ENCODE measurements around the gene ZNF609.

ZNF609 gene

DNA sequence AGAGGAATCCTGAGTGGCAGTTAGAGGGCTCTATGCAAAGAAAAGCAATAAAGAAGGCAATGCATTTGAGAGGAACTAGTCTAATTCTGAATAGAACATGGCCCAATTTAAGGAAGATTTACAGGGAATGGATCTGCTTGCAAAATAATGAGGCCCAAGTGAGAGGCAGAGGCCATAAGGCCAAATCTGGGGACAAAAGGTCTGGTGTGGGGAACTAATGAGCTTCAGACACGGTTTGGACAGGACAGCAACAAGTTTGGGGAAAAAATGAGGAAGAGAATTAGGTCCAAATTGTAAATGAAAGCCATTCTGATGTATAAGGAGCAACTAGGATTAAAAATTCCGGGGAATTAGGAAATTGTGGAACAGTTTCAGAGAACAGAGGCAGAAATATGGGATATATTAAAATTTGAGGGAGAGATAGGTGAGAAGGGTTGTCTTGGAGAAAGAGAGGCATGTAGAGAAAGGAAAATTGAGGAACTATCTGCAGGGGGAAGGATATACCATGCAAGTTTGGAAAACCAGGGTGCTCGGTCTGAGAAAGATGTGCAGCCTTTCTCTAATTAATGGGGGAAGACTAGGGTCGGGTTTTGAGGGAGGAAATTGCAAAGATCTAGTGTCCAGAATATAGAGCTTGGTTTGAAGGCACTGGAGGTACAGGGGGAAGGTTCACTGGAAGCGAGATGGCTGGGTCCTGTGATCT is 241.3 kb downstream of the ZNF609 start:
- no peak for DNase-seq

DNA sequence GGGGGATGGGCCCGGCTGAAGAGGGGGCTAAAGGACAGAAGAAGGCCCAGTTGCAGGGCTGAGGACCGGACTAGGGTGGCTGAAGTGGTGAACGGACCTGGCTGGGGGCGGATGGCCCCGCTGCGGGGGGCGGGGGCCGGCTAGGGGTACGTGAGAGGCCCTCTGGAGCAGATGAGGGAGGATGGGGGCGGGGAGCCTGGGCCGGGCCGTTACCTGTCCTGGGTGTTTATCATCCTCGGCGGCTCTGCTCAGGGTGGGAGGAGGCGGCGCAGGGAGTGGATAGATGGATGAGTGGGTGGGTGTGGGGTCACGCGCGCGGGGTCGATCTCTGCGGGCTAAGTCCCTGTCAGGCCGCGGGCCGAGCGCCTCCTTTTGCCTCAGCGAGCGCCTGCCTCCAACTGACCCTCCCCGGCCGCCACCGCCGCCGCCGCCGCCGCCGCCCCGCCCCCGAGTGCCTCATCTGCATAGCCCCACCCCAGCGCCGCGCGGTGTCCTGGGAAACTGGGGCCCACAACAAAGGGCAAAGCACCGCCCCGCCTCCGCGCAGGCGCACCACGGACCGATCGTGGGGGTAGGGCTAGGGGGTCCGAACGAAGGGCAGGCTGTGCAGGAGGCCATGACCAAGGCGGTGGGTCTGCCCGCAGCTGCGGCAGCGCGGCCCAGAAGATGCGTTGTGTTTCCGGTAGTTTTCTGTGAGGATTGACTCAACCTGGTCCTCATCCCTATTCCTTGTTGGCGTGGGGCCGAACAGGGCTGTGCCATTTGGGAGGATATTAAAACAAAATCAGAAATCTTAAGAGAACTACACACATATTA is 242.6 kb downstream of the ZNF609 start:
- DNase-seq: peak; percentile 99

DNA sequence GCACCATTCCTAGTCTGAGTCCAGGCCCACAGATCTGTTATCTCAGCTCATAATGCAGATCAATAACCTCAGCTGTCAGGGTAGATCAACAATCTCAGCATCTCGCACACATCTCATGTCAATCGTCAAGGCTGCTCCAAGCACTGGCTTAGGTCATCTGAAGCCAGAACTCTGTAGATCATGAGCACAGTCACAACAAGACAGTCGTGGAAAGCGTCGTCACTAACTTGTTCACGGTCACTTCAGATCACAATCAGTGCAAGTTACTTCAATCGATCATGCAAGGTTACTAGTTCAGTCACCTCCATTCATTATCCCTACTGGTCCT is 243.2 kb downstream of the ZNF609 start:
- DNase-seq: no peak

DNA sequence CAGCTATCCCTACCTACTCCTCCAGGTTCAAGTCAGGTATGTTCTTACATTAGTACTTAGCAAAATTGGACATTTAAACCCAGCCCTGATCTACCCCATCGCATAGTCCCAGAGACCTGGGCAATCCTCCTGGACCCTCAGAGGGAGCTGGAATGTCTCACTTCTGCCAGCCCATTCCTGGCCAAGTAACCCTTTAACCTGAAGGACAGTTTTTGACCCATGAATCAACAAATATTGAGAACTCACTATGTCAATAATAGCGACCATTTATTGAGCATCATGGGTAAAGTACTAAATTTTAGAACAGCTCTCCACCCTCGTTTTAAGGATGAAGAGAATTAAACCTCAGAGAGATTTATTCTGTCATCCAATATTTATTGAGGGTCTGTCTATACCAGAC is 244.6 kb downstream of the ZNF609 start:
- DNase-seq: no peak

GRCh38 chr15:64706011-64706911 is 245.9 kb downstream of the ZNF609 start:
- DNase-seq: no peak

DNA sequence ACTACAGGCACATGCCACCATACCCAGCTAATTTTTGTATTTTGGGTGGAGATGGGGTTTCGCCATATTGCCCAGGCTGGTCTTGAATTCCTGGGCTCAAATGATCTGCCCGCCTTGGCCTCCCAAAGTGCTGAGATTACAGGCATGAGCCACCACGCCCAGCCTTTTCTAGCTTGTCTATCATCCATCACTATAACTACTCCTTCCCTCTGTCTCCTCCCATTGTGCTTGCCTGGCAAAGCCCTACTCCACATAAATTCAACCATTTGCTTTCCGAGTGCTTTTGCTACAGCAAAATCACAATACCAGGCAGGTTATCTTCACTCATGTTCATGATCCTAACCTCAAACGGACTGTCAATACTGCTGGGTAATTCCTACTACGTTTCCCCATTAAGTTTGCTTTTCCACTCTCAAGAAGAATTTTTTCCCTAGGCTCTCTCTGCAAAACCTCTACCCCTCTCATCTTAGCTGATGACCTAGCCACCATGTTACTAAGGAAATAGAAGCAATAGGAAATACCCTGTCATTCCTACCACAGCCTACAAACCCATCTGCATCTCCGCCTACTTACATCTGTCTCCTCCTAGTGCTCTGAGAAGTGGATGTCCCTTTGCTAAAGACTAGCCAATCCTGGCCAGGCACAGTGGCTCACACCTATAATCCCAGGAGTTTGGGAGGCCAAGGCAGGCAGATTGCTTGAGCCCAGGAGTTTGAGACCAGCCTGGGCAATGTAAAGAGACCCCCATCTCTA is 250.5 kb downstream of the ZNF609 start:
- no peak for DNase-seq

- DNase-seq: no peak
These were observed 252.0 kb downstream of the ZNF609 start for GRCh38 chr15:64712353-64712752.

- DNase-seq: no peak
These were observed 253.2 kb downstream of the ZNF609 start for GRCh38 chr15:64713592-64713991.

- no peak for DNase-seq
These were observed 256.1 kb downstream of the ZNF609 start for GRCh38 chr15:64716452-64716851.

DNA sequence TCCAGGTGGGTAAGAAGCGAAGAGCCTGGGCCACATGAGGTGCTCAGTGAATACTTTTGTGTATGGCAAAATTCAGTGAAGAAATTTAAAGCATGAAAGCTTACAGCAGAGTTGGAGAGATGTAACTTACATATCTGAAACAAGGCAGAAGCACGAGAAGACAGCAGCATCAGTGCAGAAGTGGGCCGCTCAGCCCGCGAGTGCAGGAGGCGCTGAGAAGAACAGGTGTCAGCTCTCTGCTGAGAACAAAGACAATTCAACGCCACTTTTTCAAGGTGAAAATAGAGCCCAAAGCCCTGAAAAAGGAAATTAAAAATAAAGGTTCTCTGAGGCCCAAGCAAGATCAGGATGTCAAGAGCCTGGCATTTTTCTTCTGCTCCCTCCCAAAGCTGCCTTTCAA is 256.8 kb downstream of the ZNF609 start:
- no peak for DNase-seq

DNA sequence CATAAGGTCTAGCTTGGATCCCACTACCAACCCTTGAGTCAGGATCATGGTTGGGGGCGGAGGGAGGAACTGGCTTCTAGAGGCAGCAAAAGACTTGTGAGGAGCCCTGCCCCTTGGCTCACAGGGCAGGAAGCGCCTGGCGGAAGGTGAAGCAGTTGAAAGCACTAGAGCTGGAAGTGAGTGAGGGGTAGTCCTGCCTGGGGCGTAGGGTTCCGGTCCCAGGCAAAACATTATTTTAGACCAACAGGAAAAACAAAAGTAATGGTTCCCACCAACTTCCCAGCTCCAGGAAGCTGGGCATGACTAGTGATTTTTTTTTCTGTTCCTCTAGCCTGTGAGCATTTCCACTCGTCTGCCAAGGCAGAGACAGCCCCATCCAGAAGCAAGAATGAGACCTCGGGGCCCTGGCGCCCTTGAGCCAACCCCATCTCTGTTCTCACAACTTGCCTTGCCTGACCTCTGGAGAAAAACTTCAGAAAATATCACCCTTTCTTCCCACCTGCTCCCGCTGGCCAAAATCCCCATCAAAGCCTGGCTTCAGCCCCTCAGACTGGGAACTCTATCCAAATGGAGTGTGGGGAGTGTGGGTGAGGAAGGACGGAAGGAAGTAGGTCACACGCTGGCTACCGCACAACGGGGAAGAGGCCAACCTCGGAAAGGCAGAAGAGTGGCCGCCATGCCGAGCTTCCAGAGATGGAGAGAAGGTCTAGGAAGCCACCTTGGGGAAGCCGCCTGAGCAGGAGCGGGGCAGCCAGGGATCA is 257.5 kb downstream of the ZNF609 start:
- no peak for DNase-seq

- no peak for DNase-seq
These were observed 259.8 kb downstream of the ZNF609 start for GRCh38 chr15:64720188-64720587.

DNA sequence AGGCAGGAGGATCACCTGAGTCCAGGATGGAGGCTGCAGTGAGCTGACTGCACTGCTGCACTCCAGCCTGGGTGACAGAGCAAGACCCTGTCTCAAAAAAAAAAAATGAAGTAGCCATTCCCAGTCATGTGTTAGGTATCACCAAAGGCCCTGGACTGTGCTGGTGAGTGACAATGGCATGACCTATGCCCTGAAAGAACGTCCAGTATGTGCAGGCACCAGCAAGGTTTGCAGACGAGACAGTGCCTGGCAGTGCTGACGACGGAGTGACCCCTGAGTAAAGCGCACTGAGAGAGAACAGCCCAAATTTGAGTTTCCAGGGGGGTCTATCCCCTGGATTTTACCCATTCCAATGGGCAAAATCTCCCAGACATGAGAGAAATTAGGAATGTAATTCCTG is 269.8 kb downstream of the ZNF609 start:
- DNase-seq: no peak

DNA sequence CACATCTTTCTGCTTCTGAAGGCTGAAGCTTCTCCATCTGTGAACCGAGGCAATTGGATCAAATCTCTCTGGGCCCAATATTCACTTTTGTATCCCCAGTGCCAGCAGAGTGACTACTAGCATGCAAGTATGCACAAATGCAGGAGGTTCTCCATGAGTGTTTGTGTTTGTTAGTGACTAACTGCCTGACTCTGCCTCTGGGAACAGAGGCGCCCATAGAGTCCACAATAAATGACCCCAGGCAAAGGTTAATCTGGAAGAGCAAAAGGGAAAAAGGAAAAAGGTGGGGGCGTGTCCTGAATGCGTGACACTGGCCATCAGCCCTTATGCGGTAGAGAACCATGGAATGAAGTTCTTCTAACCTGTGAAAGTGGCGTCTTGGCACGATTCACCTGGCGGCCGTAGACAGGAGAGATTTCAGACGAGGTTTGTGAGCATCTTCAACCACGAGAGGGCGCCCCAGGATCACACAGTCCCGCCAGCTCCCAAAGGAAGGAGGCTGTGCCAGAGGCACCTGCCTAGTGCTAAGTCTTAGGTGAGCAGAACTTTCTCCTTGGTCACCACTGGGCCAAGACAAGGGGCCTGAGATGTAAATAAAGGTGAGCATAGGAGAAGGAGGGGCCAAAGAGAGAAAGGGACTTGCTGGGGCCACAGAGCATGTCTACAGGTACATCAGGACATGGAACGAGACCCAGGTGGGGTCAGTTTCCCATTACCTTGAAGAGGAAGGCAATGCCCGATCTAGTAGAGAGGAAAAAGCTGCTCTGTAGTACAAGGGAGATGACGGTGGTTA is 270.8 kb downstream of the ZNF609 start:
- peak; percentile 86 for DNase-seq

DNA sequence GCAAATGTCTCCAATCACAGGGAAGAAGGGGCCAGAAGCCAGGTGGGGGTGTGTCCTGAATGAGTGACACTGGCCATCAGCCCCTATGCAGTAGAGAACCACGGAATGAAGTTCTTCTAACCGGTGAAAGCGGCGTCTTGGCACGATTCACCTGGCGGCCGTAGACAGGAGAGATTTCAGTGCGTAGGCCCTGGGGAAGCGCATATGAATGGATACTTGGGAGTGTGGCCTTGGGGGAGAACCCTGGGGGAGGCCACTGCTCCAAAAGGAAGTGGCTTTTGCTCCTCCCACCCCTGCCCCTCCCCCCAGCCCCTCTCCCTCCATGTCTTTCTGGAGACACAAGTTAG is 271.4 kb downstream of the ZNF609 start:
- no peak for DNase-seq

DNA sequence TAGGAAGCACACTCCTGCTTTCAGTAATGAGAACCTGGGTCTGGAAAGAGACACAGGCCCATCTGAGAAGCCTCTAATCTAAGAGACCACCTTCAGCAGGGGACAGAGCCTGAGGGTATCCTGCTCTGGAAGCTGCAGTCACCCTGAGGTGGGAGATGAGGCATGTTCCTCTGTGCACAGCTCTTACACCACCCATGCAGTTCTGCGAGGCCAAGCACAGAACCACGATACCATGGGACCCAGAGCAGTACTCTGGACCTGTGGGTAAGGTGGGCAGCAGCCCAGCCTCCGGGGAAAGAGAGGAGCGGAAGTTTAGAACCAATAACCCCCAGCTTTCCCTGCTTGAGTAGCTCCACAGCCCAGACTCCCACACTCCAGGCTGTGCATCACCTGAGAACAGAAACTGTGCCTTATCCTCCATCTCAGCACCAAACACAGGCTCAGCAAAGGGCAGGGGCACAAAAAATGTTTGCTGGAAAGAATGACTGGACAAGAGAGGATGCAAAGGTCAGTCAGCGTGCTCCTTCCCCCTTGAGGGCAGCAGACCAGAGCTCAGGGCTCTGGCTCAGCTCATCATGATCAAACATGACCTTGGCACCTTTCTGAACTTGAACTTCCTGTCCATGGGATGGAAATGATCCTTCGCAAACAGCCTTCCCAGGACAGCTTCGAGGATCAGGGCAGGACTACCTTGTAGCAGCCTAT is 271.9 kb downstream of the ZNF609 start:
- no peak for DNase-seq

Data from right hindlimb (tissue), 1 donor.